GM23338 (cell line): ENCODE measurements around the gene LCP2. TPM values are rescaled to one million over a fixed set of nuclear protein-coding genes. Genes with fewer than 3 reads are reported as not detected.

Experiments used
- ATAC-seq: fragments of 200-7000 bp; cut with Tn5 transposase; 3 replicates; pipeline ENCODE4 v1.9.1; 2020
- DNase-seq: peaks from one replicate; pipeline ENCODE4 v3.0.0-alpha.2; 2015; ENCODE audit warnings: low spot score
- H2AFZ ChIP-seq: fragments of 200-600 bp; sonication (generic); 2 replicates; pipeline ENCODE4 v1.8.0; 2016; ENCODE audit warnings: antibody characterized with exemption, mild to moderate bottlenecking, moderate library complexity
- H3F3A ChIP-seq: fragments of 200-600 bp; sonication (generic); replicated peaks from 2 replicates; pipeline ENCODE4 v1.8.0; 2017; ENCODE audit warnings: antibody characterized with exemption, mixed run types, low read depth
- H3K27ac ChIP-seq: fragments of 200-600 bp; sonication (generic); 2 replicates; pipeline ENCODE4 v1.6.1; 2016; ENCODE audit warnings: low read depth
- H3K27me3 ChIP-seq: fragments of 200-600 bp; sonication (generic); 2 replicates; pipeline ENCODE4 v1.8.0; 2016; ENCODE audit warnings: mild to moderate bottlenecking, mixed run types, moderate library complexity; ENCODE audit not compliant: insufficient read depth
- H3K36me3 ChIP-seq: fragments of 200-600 bp; sonication (generic); 2 replicates; pipeline ENCODE4 v1.8.0; 2016; ENCODE audit warnings: mild to moderate bottlenecking; ENCODE audit not compliant: insufficient read depth
- H3K4me1 ChIP-seq: fragments of 200-600 bp; sonication (generic); 2 replicates; pipeline ENCODE4 v1.8.0; 2016; ENCODE audit warnings: mild to moderate bottlenecking, moderate library complexity; ENCODE audit not compliant: insufficient read depth
- H3K4me2 ChIP-seq: fragments of 200-600 bp; sonication (generic); 2 replicates; pipeline ENCODE4 v1.7.1; 2017; ENCODE audit warnings: mixed run types
- H3K4me3 ChIP-seq: fragments of 200-600 bp; sonication (generic); 2 replicates; pipeline ENCODE4 v1.6.1; 2016; ENCODE audit warnings: mixed run types
- H3K79me2 ChIP-seq: fragments of 200-600 bp; sonication (generic); replicated peaks from 2 replicates; pipeline ENCODE4 v1.8.0; 2017; ENCODE audit warnings: mild to moderate bottlenecking; ENCODE audit not compliant: insufficient read depth
- H3K9me2 ChIP-seq: fragments of 200-600 bp; sonication (generic); 2 replicates; pipeline ENCODE4 v1.8.0; 2017; ENCODE audit not compliant: insufficient read depth
- H4K20me1 ChIP-seq: fragments of 200-600 bp; sonication (generic); replicated peaks from 2 replicates; pipeline ENCODE4 v1.8.0; 2017; ENCODE audit warnings: mild to moderate bottlenecking; ENCODE audit not compliant: insufficient read depth
- H3K27ac Mint-ChIP-seq: 2 replicates; pipeline ENCODE4 v1.8.0; 2020; ENCODE audit warnings: inconsistent platforms, mild to moderate bottlenecking, moderate library complexity, mixed read lengths
- H3K27me3 Mint-ChIP-seq: 3 replicates; pipeline ENCODE4 v1.8.0; 2022; ENCODE audit warnings: low read depth, mild to moderate bottlenecking, moderate library complexity, mixed read lengths, inconsistent platforms; ENCODE audit not compliant: insufficient read depth, poor library complexity
- H3K36me3 Mint-ChIP-seq: 3 replicates; pipeline ENCODE4 v1.8.0; 2021; ENCODE audit warnings: low read depth, mild to moderate bottlenecking, inconsistent platforms, moderate library complexity, mixed read lengths
- H3K4me1 Mint-ChIP-seq: 3 replicates; pipeline ENCODE4 v1.8.0; 2020; ENCODE audit warnings: mild to moderate bottlenecking, inconsistent platforms, mixed read lengths
- H3K4me3 Mint-ChIP-seq: 3 replicates; pipeline ENCODE4 v1.8.0; 2021; ENCODE audit warnings: moderate library complexity, mild to moderate bottlenecking, inconsistent platforms, mixed read lengths
- H3K9me3 Mint-ChIP-seq: 3 replicates; pipeline ENCODE4 v1.8.0; 2020; ENCODE audit warnings: moderate library complexity, mild to moderate bottlenecking, inconsistent platforms, mixed read lengths
- CREB1 ChIP-seq: fragments of 250-450 bp; sonication (Bioruptor Pico); IDR thresholded peaks from 2 replicates; pipeline ENCODE4 v1.5.0; 2020; ENCODE audit warnings: low read depth, mild to moderate bottlenecking, moderate library complexity
- CTCF ChIP-seq, 2 experiments: fragments of 200-600 bp in 1 of 2; sonication (generic) in 1 of 2; conservative IDR thresholded peaks; 2 replicates each; pipeline versions ENCODE4 v1.5.1 to v1.6.1; 2016 to 2017; ENCODE audit warnings: antibody characterized with exemption in 2 of 2, low read depth in 2 of 2, mild to moderate bottlenecking in 2 of 2, moderate library complexity in 1 of 2
- ETS1 ChIP-seq: IDR thresholded peaks from 2 replicates; pipeline ENCODE4 v1.6.1; 2016; ENCODE audit warnings: antibody characterized with exemption
- EZH2 ChIP-seq: fragments of 200-600 bp; sonication (generic); IDR thresholded peaks from one replicate; pipeline ENCODE4 v1.8.0; 2017; ENCODE audit warnings: antibody characterized with exemption, mild to moderate bottlenecking, low read depth; ENCODE audit not compliant: unreplicated experiment
- EZH2phosphoT487 ChIP-seq: fragments of 200-600 bp; sonication (generic); IDR thresholded peaks from one replicate; pipeline ENCODE4 v1.8.1; 2018; ENCODE audit warnings: antibody characterized with exemption; ENCODE audit not compliant: unreplicated experiment
- JUNB ChIP-seq: IDR thresholded peaks from one replicate; pipeline ENCODE4 v1.6.1; 2016; ENCODE audit warnings: antibody characterized with exemption; ENCODE audit not compliant: unreplicated experiment
- NANOG ChIP-seq: IDR thresholded peaks from 2 replicates; pipeline ENCODE4 v1.6.1; 2016; ENCODE audit warnings: antibody characterized with exemption, borderline replicate concordance
- POLR2AphosphoS5 ChIP-seq: IDR thresholded peaks from 2 replicates; pipeline ENCODE4 v1.6.1; 2016; ENCODE audit warnings: antibody characterized with exemption, low read depth
- REST ChIP-seq: IDR thresholded peaks from one replicate; pipeline ENCODE4 v1.6.1; 2018; ENCODE audit warnings: antibody characterized with exemption; ENCODE audit not compliant: unreplicated experiment
- STAT1 ChIP-seq: IDR thresholded peaks from one replicate; pipeline ENCODE4 v1.6.1; 2016; ENCODE audit warnings: antibody characterized with exemption; ENCODE audit not compliant: unreplicated experiment
- ZNF114 ChIP-seq: fragments of 250-450 bp; sonication (Bioruptor Pico); IDR thresholded peaks from 2 replicates; pipeline ENCODE4 v1.5.0; 2020; ENCODE audit warnings: mild to moderate bottlenecking, moderate library complexity
- ZNF331 ChIP-seq: fragments of 250-450 bp; sonication (Bioruptor Pico); IDR thresholded peaks from 2 replicates; pipeline ENCODE4 v1.5.0; 2020; ENCODE audit warnings: low read depth, mild to moderate bottlenecking, moderate library complexity
- ZNF462 ChIP-seq: fragments of 250-450 bp; sonication (Bioruptor Pico); IDR thresholded peaks from 2 replicates; pipeline ENCODE4 v1.5.0; 2020; ENCODE audit warnings: mild to moderate bottlenecking, moderate library complexity
- polyA plus RNA-seq: library from polyadenylated mRNA; unstranded; fragments of >200 nt; fragmentation: Nextera tagmentation; extraction: Ambion mirVana; gene quantifications from 2 replicates; pipeline ENCODE4 v1.2.1, GENCODE V29; 2016
- total RNA-seq: library from RNA; depleted of rRNA; stranded (reverse); fragments of >200 nt; shearing (Covaris generic); gene quantifications from 2 replicates; pipeline ENCODE4 v1.2.3, GENCODE V29; 2014

LCP2 gene
- total and polyA plus RNA-seq, 2 experiments from 2014 or later: 0.26 to 0.38 TPM

GRCh38 chr5:170266570-170267381 lies 30.8 kb downstream of the LCP2 start:
- Mint-ChIP-seq H3K27ac (no peak overlapping the region), H3K4me1 (peaks cover 45% of the 10 kb centered on the region), H3K27me3 (peaks cover 2% of the 10 kb centered on the region), H3K9me3 (no peaks in the 10 kb centered on the region), H3K4me3 (no peak overlapping the region), H3K36me3 (no peaks in the 10 kb centered on the region)
- Histone ChIP-seq H3K27me3 (no peaks in the 10 kb centered on the region), H3F3A (no peaks in the 10 kb centered on the region), H3K27ac (no peak overlapping the region), H3K4me3 (no peak overlapping the region), H3K9me2 (no peaks in the 10 kb centered on the region), H3K4me2 (no peak overlapping the region), H3K4me1 (peaks cover 41% of the 10 kb centered on the region), H3K36me3 (no peaks in the 10 kb centered on the region), H3K79me2 (no peaks in the 10 kb centered on the region), H4K20me1 (no peaks in the 10 kb centered on the region), H2AFZ (no peak overlapping the region)
- no peak for TF ChIP-seq ZNF462 (CRISPR knock-in tag)
- no peak for TF ChIP-seq JUNB
- no peak for TF ChIP-seq ZNF331 (CRISPR knock-in tag)
- TF ChIP-seq REST: no peak
- no peak for TF ChIP-seq NANOG
- TF ChIP-seq ETS1: no peak
- no peak for TF ChIP-seq EZH2
- no peak for TF ChIP-seq CTCF (conservative IDR thresholded peaks at IDR 0.05; ENCODE audit: low read depth in 2 of 2)
- TF ChIP-seq POLR2AphosphoS5: no peak
- no peak for TF ChIP-seq EZH2phosphoT487
- TF ChIP-seq STAT1: no peak
- no peak for TF ChIP-seq ZNF114 (CRISPR knock-in tag)
- TF ChIP-seq CREB1 (CRISPR knock-in tag): no peak
- ATAC-seq (peak; percentile 21), DNase-seq (no peak)
